NCI-H1417 (cell line): Measurements from ENCODE around the gene SEMA4D.
"Not testable (repeated sequence)": the region's sequence is repeated elsewhere in the genome, so short reads cannot be mapped to it uniquely, and the experiment has no call there.

ENCODE experiments used
- DNase-seq, 3 experiments: peaks; one replicate each; lab custom pipeline; 2025; lab: John Stamatoyannopoulos, UW

SEMA4D gene

GRCh38 chr9:89482901-89483361, 15.0 kb downstream of the SEMA4D start:
- no peak for DNase-seq

DNA sequence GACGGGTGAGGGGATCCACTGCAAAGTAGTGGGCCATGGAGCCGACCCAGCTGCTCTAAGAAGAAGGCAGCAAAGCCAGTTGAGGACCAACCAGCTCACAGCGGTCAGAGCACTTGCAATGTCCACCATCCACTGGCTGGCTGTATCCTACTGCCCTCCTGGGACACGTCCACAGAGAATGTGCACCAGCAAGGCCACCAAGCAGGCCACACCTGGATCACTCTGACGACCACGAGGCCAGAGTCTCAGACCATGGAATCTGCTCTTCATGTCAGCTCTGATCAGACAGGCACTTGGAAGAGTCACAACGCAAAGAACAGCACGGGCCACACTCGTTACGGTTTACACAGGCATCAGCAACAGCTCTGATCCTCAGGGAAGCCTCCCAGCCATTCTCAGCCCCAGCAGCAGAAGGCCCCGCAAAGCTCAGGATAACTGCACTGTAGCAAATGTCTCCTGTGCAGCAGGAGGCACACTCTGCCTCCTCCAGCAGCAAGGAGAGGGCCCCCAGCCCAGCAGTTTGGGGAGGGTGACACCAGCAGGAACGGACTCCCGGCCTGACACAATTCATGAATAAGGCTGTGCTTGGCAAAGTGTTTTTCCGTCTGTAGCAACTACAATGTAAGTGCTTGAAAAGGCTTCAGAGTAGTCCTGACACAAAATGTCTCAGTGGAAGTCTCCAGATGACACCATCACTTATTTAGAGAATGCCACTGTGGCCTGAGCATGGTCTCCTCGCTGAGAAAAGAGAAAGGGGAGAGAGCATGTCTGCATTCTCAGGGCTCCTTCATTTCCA, 15.7 kb downstream of the SEMA4D start:
- no peak for DNase-seq

GRCh38 chr9:89481538-89481915, 16.4 kb downstream of the SEMA4D start:
- DNase-seq = no peak

GRCh38 chr9:89480825-89481537, 16.9 kb downstream of the SEMA4D start:
- no peak for DNase-seq

DNA sequence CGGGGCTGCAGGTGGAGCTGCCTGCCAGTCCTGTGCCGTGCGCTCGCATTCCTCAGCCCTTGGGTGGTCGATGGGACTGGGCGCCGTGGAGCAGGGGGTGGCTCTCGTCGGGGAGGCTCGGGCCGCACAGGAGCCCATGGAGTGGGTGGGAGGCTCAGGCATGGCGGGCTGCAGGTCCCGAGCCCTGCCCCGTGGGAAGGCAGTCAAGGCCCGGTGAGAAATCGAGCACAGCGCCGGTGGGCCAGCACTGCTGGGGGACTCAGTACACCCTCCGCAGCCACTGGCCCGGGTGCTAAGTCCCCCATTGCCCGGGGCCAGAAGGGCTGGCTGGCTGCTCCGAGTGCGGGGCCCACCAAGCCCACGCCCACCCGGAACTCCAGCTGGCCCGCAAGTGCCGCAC, 17.5 kb downstream of the SEMA4D start:
- not testable (repeated sequence) for DNase-seq

GRCh38 chr9:89479669-89480011, 18.3 kb downstream of the SEMA4D start:
- not testable (repeated sequence) for DNase-seq

DNA sequence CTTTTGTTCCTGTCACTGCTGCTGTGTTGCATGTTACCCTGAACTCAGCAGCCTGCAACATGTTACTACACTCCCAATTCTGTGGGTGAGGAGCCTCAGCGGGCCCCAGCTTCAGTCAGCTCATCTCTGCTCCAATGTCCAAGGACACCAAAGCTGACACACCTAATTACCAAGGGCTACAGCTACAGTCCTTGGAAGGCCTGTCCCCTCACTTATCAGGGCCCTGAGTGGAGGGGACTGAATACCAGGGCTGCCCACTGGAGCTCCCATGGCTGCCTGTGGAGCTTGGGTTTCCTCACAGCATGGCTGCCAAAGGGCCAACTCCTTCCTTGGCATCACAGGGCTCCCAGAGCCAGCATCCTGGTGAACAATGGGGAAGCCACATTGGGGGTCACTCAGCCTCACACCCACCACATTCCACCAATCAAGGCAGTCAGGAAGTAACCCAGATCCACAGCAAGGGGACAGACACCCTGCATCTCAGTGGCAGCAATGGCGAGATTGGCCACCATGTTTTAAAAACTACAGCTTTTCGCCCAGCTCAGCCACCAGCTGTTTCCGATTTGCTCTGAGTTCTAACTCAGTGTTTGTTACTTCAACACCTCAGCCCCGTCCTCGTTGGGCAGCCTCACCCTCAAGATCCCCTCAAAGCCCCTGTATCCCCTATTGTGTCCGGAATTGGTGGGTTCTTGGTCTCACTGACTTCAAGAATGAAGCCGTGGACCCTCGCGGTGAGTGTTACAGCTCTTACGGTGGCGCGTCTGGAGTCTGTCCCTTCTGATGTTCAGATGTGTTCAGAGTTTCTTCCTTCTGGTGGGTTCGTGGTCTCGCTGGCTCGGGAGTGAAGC, 18.9 kb downstream of the SEMA4D start:
- DNase-seq = no peak

DNA sequence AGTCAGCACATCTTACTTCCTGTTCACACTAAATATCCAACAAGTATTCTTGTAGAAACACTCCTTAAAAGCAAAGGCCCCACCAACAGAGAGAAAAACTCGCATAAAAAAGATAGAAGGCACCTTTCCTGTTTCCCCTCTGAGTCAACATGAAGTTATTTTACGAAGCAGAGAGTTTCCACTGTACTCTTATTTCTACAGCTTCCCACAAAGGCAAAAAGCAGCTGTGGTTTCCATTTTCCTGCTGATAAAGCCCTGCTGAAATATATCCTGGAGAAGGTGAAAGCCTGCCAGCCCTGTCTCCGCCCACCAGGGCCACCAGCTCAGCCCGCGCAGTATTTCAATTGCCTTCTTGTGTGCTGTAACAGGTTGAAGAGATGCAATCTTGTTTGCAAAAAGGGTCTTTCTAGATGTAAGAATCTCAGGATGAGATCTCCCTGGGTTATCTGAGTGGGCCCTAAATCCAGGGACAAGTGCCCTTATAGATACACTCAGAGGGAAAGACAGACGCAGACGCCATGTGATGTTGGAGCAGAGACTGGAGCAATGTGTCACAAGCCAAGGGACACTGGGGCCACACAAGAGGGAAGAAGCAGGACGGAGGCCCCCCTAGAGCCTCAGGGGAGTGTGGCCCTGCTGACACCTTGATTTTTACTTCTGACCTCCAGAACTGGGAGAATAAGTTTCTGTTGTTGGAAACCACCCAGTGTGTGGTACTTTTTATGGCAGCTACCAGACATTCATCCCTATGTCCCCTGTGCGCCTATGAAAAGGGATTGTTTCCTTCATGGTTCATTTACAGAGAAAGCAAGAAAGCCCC, 19.9 kb downstream of the SEMA4D start:
- DNase-seq = peak in 1 of 3 experiments; percentile 20

DNA sequence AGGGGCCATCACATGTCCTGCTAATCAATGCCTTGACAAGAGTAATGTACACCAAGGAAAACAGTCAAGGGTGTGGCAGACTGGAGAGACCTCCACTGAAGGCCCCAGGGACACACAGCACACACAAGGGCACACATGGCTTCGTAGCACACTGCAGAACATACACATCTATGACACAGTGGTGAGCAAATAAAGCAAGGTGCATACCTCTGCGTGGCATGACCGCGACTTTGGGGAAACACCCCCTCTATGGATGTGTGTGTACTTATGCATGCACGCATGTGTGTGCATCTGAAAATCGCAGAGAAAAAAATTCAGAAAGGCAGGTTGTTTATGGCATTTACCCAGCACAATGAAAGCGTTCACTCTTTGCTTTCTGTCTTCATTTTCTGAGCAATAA, 20.5 kb downstream of the SEMA4D start:
- no peak for DNase-seq

DNA sequence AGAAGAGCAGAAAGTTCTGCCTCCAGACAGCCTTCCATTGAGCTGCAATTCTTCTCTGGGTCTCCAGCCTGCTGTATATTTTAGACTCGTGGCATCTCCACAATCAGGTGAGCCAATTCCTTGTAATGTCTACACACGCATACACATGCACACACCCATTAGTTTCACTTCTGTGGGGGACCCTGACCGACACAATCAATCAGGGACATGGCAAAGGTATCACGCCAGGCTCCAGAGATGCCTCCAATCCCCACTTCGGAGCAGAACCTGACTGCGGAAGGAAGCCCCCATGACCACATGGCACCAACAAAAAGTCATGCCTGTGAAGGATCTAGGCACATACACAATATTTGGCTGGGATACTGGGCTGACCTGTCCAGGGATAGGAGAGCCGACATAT, 21.4 kb downstream of the SEMA4D start:
- DNase-seq = no peak

DNA sequence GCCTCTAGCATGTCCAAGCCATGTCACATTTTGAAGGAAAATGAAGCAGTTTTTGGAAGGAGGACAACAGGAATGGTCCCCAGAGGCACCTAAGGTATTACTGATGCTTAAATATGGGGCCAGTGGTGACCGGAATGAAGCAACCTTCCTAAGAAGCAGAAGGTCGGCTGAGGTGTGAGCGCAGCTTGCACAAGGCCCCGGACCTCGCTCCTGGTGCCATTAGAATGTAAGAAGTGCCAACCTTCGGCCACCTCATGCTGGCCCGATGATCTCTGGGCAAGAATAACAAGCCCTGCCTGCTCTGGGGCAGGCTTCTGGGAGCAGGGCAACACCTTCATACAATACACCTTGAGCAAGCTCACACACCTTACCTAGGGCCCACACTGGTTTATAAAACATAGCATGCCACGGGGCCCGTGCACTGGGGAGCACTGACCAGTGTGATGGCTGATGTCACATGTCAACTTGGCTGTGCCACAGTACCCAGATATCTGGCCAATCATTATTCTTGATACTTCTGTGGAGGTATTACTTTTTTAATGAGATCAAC, 21.9 kb downstream of the SEMA4D start:
- DNase-seq = no peak

DNA sequence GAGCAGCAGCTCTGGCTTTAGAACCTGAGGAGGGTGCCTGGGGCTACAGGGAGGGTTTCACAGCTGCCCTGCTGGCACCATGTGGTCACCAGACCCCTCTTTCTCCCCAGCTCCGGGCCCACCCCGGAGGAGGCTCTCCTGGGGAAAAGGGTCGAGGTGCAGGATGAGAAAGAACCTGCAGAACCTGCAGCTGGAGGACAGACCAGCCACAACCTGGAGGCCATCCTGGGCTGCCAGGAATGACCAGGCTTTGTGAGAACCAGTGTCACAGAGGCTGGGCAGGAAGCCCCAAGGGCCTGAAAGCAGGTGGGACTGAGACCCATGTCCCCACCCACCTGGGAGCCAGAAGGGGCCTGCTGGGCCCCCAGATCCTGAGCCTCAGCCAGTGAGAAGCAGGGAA, 23.0 kb downstream of the SEMA4D start:
- DNase-seq = no peak

DNA sequence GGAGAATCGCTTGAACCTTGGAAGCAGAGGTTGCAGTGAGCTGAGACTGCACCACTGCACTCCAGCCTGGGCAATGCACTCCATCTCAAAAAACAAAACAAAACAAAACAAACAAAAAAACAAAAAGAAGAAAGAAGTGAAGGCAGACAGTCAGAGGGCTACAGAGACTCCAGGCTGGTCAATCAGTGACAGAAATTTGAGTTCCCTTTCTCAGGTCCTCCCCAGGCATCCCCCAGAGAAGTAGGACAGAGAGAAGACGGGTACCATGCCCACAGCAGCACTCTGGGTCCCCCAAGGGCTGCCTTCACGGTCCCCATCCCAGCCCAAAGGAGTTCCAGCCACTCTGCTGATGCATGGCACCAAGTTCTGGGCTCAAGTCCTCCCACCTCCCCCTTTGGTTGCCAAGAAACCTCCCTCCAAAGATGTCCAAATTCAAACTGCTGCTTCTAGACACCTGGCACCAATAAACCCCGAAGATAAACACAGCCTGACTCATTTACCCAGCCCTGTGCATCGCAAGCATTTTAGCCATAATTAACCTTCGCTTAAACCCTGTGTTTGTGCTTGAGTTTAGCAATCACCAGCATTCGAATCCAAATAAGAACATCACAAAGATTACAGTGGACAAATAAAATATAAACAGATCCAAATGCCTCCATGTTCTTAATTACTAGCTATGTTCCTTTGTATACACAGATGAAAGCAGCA, 24.0 kb downstream of the SEMA4D start:
- DNase-seq = peak in 2 of 3 experiments; percentile 64 to 95

DNA sequence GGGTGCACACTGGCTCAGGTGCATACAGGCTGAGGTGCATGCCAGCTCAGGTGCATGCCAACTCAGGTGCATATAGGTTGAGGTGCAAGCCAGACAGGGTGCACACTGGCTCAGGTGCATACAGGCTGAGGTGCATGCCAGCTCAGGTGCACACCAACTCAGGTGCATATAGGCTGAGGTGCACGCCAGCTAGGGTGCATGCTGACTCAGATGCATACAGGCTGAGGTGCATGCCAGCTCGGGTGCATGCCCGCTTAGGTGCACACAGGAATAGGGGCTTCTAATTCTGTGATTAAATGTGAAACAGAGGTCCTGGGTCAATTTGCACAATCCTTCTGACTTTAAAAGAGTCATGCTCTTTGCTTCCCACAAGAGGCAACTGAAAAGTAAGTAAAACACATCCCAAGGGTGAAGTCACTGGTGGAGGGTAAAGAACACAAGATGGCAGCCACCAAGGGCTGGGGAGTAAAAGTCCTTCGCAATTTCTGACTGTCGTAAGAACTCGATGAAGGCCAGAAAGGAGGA, 26.1 kb downstream of the SEMA4D start:
- DNase-seq = not testable (repeated sequence)

- DNase-seq = no peak
These were observed 26.5 kb downstream of the SEMA4D start for GRCh38 chr9:89471390-89471789.

- peak in 1 of 3 experiments; percentile 64 for DNase-seq
These were observed 27.6 kb downstream of the SEMA4D start for GRCh38 chr9:89470224-89470839.

DNA sequence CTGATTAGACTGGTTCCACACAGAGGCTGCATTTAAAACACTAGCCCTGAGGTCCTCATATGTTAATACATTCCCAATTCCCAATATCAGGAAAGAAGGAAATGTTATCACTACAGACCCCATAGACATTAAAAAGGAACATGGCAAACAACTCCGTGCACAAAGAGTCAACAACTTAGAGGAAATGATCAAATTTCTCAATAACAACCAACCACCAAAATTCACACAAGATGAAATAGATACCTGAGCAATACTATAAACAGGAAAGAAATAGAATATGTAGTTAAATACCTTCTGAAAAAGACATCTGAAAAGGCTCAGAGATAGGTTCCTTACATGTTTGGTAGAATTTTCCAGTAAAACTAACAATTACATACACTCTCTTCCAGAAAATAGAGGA, 28.9 kb downstream of the SEMA4D start:
- no peak for DNase-seq

GRCh38 chr9:89468281-89468960, 29.5 kb downstream of the SEMA4D start:
- no peak for DNase-seq

GRCh38 chr9:89467278-89467625, 30.7 kb downstream of the SEMA4D start:
- no peak for DNase-seq
